ENCODE data around the gene C4orf50.

DNA sequence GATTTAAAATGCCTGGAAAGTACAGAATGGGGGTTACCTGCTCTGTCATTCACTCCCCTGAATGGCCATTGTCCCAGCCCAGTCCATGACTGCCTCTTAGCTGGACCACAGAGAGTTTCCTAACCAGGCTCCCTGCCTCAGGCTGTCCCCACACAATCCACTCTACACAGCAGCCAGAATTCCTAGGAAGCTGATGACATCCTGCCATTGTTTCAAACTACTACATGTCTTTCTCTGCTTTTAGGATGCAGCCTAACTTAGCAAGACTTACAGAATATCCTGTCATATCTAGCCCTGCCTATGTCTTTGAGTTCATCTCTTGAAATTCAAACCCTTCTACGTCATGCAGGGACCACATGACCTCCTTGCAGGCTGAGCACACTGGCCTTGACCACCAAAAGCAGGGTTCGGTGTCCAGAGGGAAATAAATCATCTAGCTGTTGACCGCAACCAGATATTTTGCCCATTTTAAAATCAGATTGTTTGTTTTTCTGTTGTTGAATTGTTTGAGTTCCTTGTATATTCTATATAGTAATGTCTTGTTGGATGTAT lies 109.3 kb downstream of the C4orf50 start:
- no peak for TF ChIP-seq SIN3A (conservative IDR thresholded peaks at IDR 0.05 in 1 of 2, IDR thresholded peaks at IDR 0.05 in 1 of 2; ENCODE audit: low read depth in 1 of 2, low read length in 2 of 2)
- no peak for TF ChIP-seq CHD1 (IDR thresholded peaks at IDR 0.05; ENCODE audit: low read depth, low read length)
- no peak for TF ChIP-seq POLR2A (IDR thresholded peaks at IDR 0.05; ENCODE audit: control extremely low read depth in 1 of 2, low read depth in 2 of 2, low read length in 2 of 2)
- no peak for TF ChIP-seq HDAC2 (IDR thresholded peaks at IDR 0.05; ENCODE audit: borderline replicate concordance in 1 of 2, low read depth in 2 of 2, low read length in 2 of 2)
- no peak for TF ChIP-seq TAF1 (IDR thresholded peaks at IDR 0.05; ENCODE audit: low read depth, low read length)
- TF ChIP-seq CTCF (IDR thresholded peaks at IDR 0.05; ENCODE audit: control extremely low read depth in 1 of 3, insufficient read depth in 1 of 3, low read depth in 1 of 3, low read length in 3 of 3) = no peak
- no peak for TF ChIP-seq TEAD4 (IDR thresholded peaks at IDR 0.05; ENCODE audit: low read depth, low read length)
- TF ChIP-seq CHD2 (IDR thresholded peaks at IDR 0.05; ENCODE audit: low read length) = no peak
- no peak for TF ChIP-seq PHF8 (conservative IDR thresholded peaks at IDR 0.05; ENCODE audit: low read depth, low read length)
- TF ChIP-seq RAD21 (IDR thresholded peaks at IDR 0.05 in 1 of 2, conservative IDR thresholded peaks at IDR 0.05 in 1 of 2; ENCODE audit: low read depth in 2 of 2, low read length in 2 of 2) = no peak

Measured in H1 (cell line).